ENCODE data around the gene SMS.

The SMS gene

GRCh38 chrX:21963269-21963668 is 22.8 kb downstream of the SMS start:
- CTCF ChIA-PET, result interaction anchor here (1.6 kb wide), 1 partner anchor 12 kb away, joined by 6 read pairs; no protein-coding TSS in a partner anchor
- POLR2A ChIA-PET, result no interaction called here

GRCh38 chrX:21963731-21964405 is 23.4 kb downstream of the SMS start:
- no peak overlapping the region for H3K4me3 ChIP-seq (ENCODE audit: low read depth, low read length)
- no peak for TF ChIP-seq CTCF (IDR thresholded peaks at IDR 0.05; ENCODE audit: insufficient read depth, low read length, missing control alignments)
- POLR2A ChIA-PET, result interaction anchor here (0.6 kb wide), 1 partner anchor 100 kb away, joined by 3 read pairs; no protein-coding TSS in a partner anchor
- no peak for DNase-seq (ENCODE audit: low read depth, low spot score)
- CTCF ChIA-PET, result interaction anchor here (1.0 to 1.6 kb wide), 2 partner anchors 12 to 22 kb away, joined by 3 to 6 read pairs; no protein-coding TSS in a partner anchor

More at GRCh38 chrX:21963269-21963668, 22.8 kb downstream of the SMS start:
- no peak for TF ChIP-seq CTCF (IDR thresholded peaks at IDR 0.05; ENCODE audit: insufficient read depth, low read length, missing control alignments)
- no peak overlapping the region for H3K4me3 ChIP-seq (ENCODE audit: low read depth, low read length)
- no peak for DNase-seq (ENCODE audit: low read depth, low spot score)

DNA sequence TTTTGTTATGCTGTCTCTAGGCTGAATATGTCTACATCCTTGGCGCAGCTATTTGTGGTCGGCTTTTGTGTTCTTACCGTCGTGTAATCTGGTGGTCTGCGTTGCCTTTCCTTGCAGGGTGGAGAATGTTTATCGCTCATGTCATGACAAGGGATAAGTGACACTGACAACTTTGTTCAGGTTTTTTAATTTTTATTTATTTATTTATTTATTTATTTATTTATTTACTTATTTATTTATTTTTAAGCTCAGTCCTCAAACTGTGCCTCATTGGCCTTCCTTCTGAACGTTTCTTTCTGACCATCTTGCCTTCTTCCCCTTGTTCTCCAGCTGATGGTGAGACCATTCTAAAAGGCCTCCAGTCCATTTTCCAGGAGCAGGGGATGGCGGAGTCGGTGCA is 26.4 kb downstream of the SMS start:
- no peak for TF ChIP-seq CTCF (IDR thresholded peaks at IDR 0.05; ENCODE audit: insufficient read depth, low read length, missing control alignments)
- DNase-seq (ENCODE audit: low read depth, low spot score), result no peak
- ChIA-PET POLR2A (no interaction called here), CTCF (no interaction called here)
- H3K4me3 ChIP-seq (ENCODE audit: low read depth, low read length), result no peak overlapping the region

GRCh38 chrX:21968333-21968732 is 27.8 kb downstream of the SMS start:
- POLR2A ChIA-PET, result no interaction called here
- CTCF ChIA-PET, result interaction anchor here (1.1 kb wide), 1 partner anchor 17 kb away, joined by 7 read pairs; no protein-coding TSS in a partner anchor
- TF ChIP-seq CTCF (IDR thresholded peaks at IDR 0.05; ENCODE audit: insufficient read depth, low read length, missing control alignments), result no peak
- no peak overlapping the region for H3K4me3 ChIP-seq (ENCODE audit: low read depth, low read length)
- no peak for DNase-seq (ENCODE audit: low read depth, low spot score)

DNA sequence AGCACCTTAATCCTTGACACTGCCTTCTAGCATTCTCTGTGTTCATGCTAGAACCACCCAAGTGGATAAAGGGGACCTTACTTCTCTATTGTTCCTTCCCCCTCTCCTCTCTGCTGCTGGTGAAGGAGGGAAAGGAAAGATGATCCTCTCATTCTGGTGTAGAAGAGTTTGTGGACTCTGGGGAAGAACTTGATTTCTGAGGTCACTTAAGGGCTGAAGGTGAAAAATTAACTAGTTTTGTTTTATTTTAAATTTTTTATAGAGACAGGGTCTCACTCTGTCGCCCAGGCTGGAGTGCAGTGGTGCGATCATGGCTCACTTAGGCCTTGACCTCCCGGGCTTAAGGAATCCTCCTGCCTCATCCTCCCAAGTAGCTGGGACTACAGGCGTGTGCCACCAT is 29.8 kb downstream of the SMS start:
- CTCF ChIA-PET, result no interaction called here
- POLR2A ChIA-PET, result no interaction called here
- TF ChIP-seq CTCF (IDR thresholded peaks at IDR 0.05; ENCODE audit: insufficient read depth, low read length, missing control alignments), result no peak

DNA sequence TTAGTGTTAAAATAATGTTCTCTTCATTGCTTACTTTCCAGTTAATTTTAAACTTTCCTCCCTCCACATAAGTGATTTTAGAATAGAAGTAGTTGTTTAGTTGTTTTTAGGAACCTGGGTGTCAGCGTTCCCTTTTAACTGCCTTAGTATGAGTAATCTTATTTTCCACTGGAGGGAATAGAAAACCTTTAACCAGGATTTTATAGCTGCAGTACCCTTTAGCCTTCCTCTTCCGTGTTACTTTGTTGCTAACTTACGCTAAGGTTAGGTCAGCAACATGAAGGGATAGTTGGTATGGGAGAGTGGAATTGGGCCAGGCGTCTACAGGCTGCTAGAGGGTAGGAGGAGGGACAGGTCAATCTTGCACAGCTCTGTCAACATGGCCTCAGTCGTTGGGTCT is 31.5 kb downstream of the SMS start:
- TF ChIP-seq CTCF (IDR thresholded peaks at IDR 0.05; ENCODE audit: insufficient read depth, low read length, missing control alignments), result no peak
- CTCF ChIA-PET, result interaction anchor here (1.2 to 1.9 kb wide), 3 partner anchors 8 to 133 kb away, joined by 3 to 11 read pairs (median 4); partner anchors contain the start of gene MBTPS2
- no peak overlapping the region for H3K4me3 ChIP-seq (ENCODE audit: low read depth, low read length)
- no peak for DNase-seq (ENCODE audit: low read depth, low spot score)
- POLR2A ChIA-PET, result no interaction called here

More for the DNA sequence above, 29.8 kb downstream of the SMS start:
- H3K4me3 ChIP-seq (ENCODE audit: low read depth, low read length), result no peak overlapping the region
- no peak for DNase-seq (ENCODE audit: low read depth, low spot score)
